K562 (cell line): ENCODE measurements around the gene CYP24A1. TPM values are rescaled to one million over a fixed set of nuclear protein-coding genes. Genes with fewer than 3 reads are reported as not detected.
A peak's percentile ranks its signal among the peaks of the same experiment; 100 is the strongest.

ENCODE experiments used
- ATAC-seq: fragments of 200-7000 bp; cut with Tn5 transposase; 3 replicates; pipeline ENCODE4 v1.9.1; 2020; ENCODE audit warnings: moderate library complexity
- BruUV-seq: library from RNA; stranded (reverse); fragments of 400-500 nt; replicated peaks from 2 replicates; lab custom pipeline; 2021; lab: Mats Ljungman, UMichigan
- CTCF ChIA-PET: fragments of 300-600 bp; formaldehyde crosslinking; extraction: SDS; loops from one replicate; lab custom pipeline; 2021; ENCODE audit warnings: low intra/inter-chr PET ratio; lab: Yijun Ruan, JAX
- POLR2A ChIA-PET: fragments of 300-600, 350-650 bp; sonication (Branson Sonifier 250); formaldehyde crosslinking; extraction: SDS; loops from one replicate; lab custom pipeline; 2021; ENCODE audit warnings: antibody characterized with exemption, inconsistent platforms; lab: Yijun Ruan, JAX
- DNase-seq, 4 experiments: peaks; one replicate each; pipeline versions ENCODE4 v3.0.0 to v3.0.0-alpha.2; 2011 to 2018; ENCODE audit warnings: low spot score in 3 of 4, mixed read lengths in 3 of 4; ENCODE audit errors: extremely low read depth in 1 of 4
- FAIRE-seq: peaks from 2 replicates; lab custom pipeline; 2011; peaks lifted over from hg19 to GRCh38; lab: Jason Lieb, UNC
- H2AFZ ChIP-seq: 2 replicates; pipeline ENCODE4 v1.6.0; 2011; ENCODE audit warnings: low read depth, low read length, control low read depth, inconsistent platforms
- H3K27ac ChIP-seq: fragments of 200-600 bp; 3 replicates; pipeline ENCODE4 v1.8.0; 2011; ENCODE audit warnings: low read depth, mild to moderate bottlenecking, control low read depth, inconsistent platforms, low read length, moderate library complexity, mixed read lengths; ENCODE audit errors: extremely low read depth
- H3K27me3 ChIP-seq, 2 experiments: fragments of 300-600 bp in 1 of 2; 2 replicates in 1 of 2; 3 replicates in 1 of 2; pipeline versions ENCODE4 v1.6.0 to v1.8.0; 2011; ENCODE audit warnings: inconsistent platforms in 2 of 2, low read length in 2 of 2, mild to moderate bottlenecking in 1 of 2, mixed read lengths in 1 of 2, moderate library complexity in 1 of 2; ENCODE audit not compliant: control insufficient read depth in 2 of 2, insufficient read depth in 2 of 2
- H3K36me3 ChIP-seq: fragments of 300-600 bp; 3 replicates; pipeline ENCODE4 v1.8.0; 2011; ENCODE audit warnings: mild to moderate bottlenecking, low read length, inconsistent platforms; ENCODE audit not compliant: control insufficient read depth, insufficient read depth
- H3K4me1 ChIP-seq, 2 experiments: fragments of 200-600 bp in 1 of 2; replicated peaks in 1 of 2; 2 replicates in 1 of 2; 3 replicates in 1 of 2; pipeline versions ENCODE4 v1.5.1 to v1.8.0; 2011; ENCODE audit warnings: inconsistent platforms in 2 of 2, low read length in 2 of 2, mild to moderate bottlenecking in 1 of 2, mixed read lengths in 1 of 2, moderate library complexity in 1 of 2; ENCODE audit not compliant: control insufficient read depth in 2 of 2, insufficient read depth in 2 of 2
- H3K4me2 ChIP-seq: 2 replicates; pipeline ENCODE4 v1.6.1; 2011; ENCODE audit warnings: low read length, control low read depth, inconsistent platforms, mixed read lengths; ENCODE audit not compliant: insufficient read depth
- H3K4me3 ChIP-seq: fragments of 200-600 bp; sonication (generic), shearing (Covaris generic); 2 replicates; pipeline ENCODE4 v1.5.1; 2016; ENCODE audit warnings: control low read depth, inconsistent platforms
- H3K79me2 ChIP-seq: fragments of 200-600 bp; 3 replicates; pipeline ENCODE4 v1.8.0; 2011; ENCODE audit warnings: low read length, inconsistent platforms; ENCODE audit not compliant: control insufficient read depth, insufficient read depth
- H3K9ac ChIP-seq, 2 experiments: 2 replicates each; pipeline versions ENCODE4 v1.6.0 to v1.6.1; 2011; ENCODE audit warnings: low read depth in 2 of 2, low read length in 2 of 2, control low read depth in 1 of 2, inconsistent platforms in 1 of 2, mild to moderate bottlenecking in 1 of 2, mixed read lengths in 1 of 2; ENCODE audit not compliant: insufficient read depth in 1 of 2
- H3K9me1 ChIP-seq: one replicate; pipeline ENCODE4 v1.6.0; 2011; ENCODE audit warnings: inconsistent platforms, mild to moderate bottlenecking, low read length, moderate library complexity; ENCODE audit not compliant: control insufficient read depth, insufficient read depth
- H3K9me3 ChIP-seq: replicated peaks from 2 replicates; pipeline ENCODE4 v1.5.1; 2011; ENCODE audit warnings: low read depth, low read length, inconsistent platforms; ENCODE audit not compliant: control insufficient read depth, insufficient read depth
- H4K20me1 ChIP-seq: replicated peaks from 2 replicates; pipeline ENCODE4 v1.6.1; 2011; ENCODE audit warnings: low read length, inconsistent platforms, mixed read lengths; ENCODE audit not compliant: control insufficient read depth, insufficient read depth
- CBX1 ChIP-seq: sonication (generic); IDR thresholded peaks from 2 replicates; pipeline ENCODE4 v1.6.1; 2016; ENCODE audit warnings: antibody characterized with exemption, low read depth, mild to moderate bottlenecking
- MEIS2 ChIP-seq: fragments of 450-650 bp; IDR thresholded peaks from 2 replicates; pipeline ENCODE4 v1.6.1; 2014; ENCODE audit warnings: mild to moderate bottlenecking; ENCODE audit not compliant: partially characterized antibody
- NFIC ChIP-seq: fragments of 450-650 bp; IDR thresholded peaks from 2 replicates; pipeline ENCODE4 v1.6.1; 2017; ENCODE audit warnings: mild to moderate bottlenecking, inconsistent platforms
- ZNF184 ChIP-seq: sonication (generic); formaldehyde crosslinking; IDR thresholded peaks from 2 replicates; pipeline ENCODE4 v1.5.0; 2020; ENCODE audit warnings: missing genetic modification reagents
- WGBS: fragments of 100-300 bp; shearing (Covaris generic); methylation state at CpG from one replicate; pipeline ENCODE4 v1.1.6; 2016; ENCODE audit warnings: low coverage, mixed read lengths; ENCODE audit not compliant: insufficient coverage; ENCODE audit errors: missing lambda C conversion rate; 5-methylcytosine and 5-hydroxymethylcytosine counted together
- in situ Hi-C: fragments of 300-500 bp; cut with MboI; formaldehyde crosslinking; loops from 4 replicates; pipeline ENCODE4 v1.15.0; 2018; ENCODE audit warnings: inconsistent platforms, mixed read lengths
- intact Hi-C: fragments of 100-400 bp; cut with micrococcal nuclease; formaldehyde crosslinking; loops from 2 replicates; pipeline ENCODE4 v1.14.2; 2022
- polyA plus RNA-seq, 8 experiments: library from polyadenylated mRNA; depleted of rRNA in 4 of 8; stranded (reverse) in 5 of 8; unstranded in 3 of 8; fragments of >200 nt; fragmentation: Nextera tagmentation in 2 of 8; fragmentation: Illumina TruSeq in 1 of 8; extraction: Ambion mirVana in 2 of 8; extraction: Trizol in 1 of 8; gene quantifications; 2 replicates each; pipeline versions ENCODE4 v1.2.1 to v1.2.3, GENCODE V29; 2011 to 2014; ENCODE audit warnings: inconsistent platforms in 1 of 8, missing spikeins in 1 of 8
- total RNA-seq, 7 experiments: library from RNA; depleted of rRNA in 6 of 7; stranded (reverse); fragments of >200 nt in 6 of 7; fragmentation: Illumina TruSeq in 2 of 7; extraction: Trizol in 2 of 7; gene quantifications; 2 replicates each; pipeline versions ENCODE4 v1.2.1 to v1.2.3, GENCODE V29; 2011 to 2021; ENCODE audit warnings: low replicate concordance in 1 of 7
- TF ChIP-seq, protein P1 (sequence below), 2 experiments: fragments of 450-650 bp in 1 of 2; sonication (generic) in 1 of 2; formaldehyde crosslinking in 1 of 2; IDR thresholded peaks; 2 replicates each; pipeline versions ENCODE4 v1.7.1 to v1.9.0; 2016 to 2022; ENCODE audit warnings: inconsistent platforms in 1 of 2, mild to moderate bottlenecking in 1 of 2, missing genetic modification reagents in 1 of 2
- TF ChIP-seq, protein P2 (sequence below), 2 experiments: IDR thresholded peaks in 1 of 2; conservative IDR thresholded peaks in 1 of 2; 2 replicates each; pipeline ENCODE4 v1.6.1; 2016; ENCODE audit warnings: low read depth in 2 of 2, mild to moderate bottlenecking in 1 of 2, missing compliant biosample characterization in 1 of 2, missing genetic modification characterization in 1 of 2, moderate library complexity in 1 of 2

Gene CYP24A1
- total and polyA plus RNA-seq, 9 of the 15 experiments (the other 6 are each of a cell fraction or from before 2014, with no cell fraction given) = 0.04 TPM; not detected in 8

DNA sequence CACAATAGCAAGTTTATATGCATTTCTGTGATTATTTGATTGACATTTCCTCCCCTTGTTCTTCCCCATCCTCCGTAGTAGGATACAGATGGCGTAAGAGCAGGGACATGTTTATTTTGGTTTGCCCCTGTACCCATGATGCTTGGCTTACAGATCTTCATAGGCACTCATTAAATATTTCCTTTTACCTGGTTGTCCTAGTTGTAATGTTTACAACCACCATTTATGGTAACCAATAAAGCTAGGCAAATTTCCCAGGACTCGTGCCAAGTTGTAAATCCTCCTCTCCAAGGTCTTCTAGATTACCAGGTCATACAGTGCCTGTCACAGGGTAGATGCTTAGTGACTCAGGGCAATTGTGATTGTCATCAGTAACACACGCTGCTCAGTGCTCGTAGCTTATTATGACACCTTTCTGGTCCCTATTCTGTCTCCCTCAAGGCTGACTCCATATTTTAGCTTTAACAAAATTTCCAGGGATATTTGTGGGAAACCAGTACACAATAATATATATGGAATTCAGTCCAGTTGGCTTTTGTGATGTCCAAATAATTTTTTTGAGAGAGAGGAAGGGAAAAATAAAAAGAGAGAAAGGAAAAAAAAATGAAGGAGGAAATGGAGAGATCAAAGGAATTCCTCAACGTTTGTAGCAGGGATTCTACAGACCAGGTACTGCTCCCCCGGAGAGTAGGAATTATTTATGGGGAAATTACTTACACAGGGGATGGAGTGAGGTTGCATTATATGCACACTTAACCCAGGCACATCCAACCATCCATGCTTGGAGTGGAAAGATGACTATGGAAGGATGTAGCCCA lies 24.6 kb downstream of the CYP24A1 start:
- H3K4me3 ChIP-seq = no peak overlapping the region
- no peak overlapping the region for H3K9ac ChIP-seq
- H3K9me1 ChIP-seq = no peaks in the 10 kb centered on the region
- no peaks in the 10 kb centered on the region for H3K79me2 ChIP-seq
- H3K27me3 ChIP-seq = peaks cover 6 to 13% of the 10 kb centered on the region in 2 experiments; a peak in 4 of 5 replicates
- ATAC-seq = no peak
- no TSS peak for BruUV-seq
- no peak overlapping the region for H2AFZ ChIP-seq
- WGBS = 2% methylated on average over 7 of the region's 7 CpGs
- CTCF ChIA-PET = no interaction called here
- no peak for FAIRE-seq
- no peaks in the 10 kb centered on the region for H3K36me3 ChIP-seq
- intact Hi-C loops = no loop called here
- H3K4me1 ChIP-seq = no peaks in the 10 kb centered on the region
- POLR2A ChIA-PET = interaction anchor here (1.7 kb wide), 1 partner anchor 10 kb away, joined by 3 read pairs; no protein-coding TSS in a partner anchor
- no peaks in the 10 kb centered on the region for H3K9me3 ChIP-seq
- H3K27ac ChIP-seq = no peak overlapping the region
- DNase-seq = no peak
- in situ Hi-C loops = no loop called here
- H3K4me2 ChIP-seq = no peak overlapping the region
- no peaks in the 10 kb centered on the region for H4K20me1 ChIP-seq
- TF ChIP-seq, protein P1, sequence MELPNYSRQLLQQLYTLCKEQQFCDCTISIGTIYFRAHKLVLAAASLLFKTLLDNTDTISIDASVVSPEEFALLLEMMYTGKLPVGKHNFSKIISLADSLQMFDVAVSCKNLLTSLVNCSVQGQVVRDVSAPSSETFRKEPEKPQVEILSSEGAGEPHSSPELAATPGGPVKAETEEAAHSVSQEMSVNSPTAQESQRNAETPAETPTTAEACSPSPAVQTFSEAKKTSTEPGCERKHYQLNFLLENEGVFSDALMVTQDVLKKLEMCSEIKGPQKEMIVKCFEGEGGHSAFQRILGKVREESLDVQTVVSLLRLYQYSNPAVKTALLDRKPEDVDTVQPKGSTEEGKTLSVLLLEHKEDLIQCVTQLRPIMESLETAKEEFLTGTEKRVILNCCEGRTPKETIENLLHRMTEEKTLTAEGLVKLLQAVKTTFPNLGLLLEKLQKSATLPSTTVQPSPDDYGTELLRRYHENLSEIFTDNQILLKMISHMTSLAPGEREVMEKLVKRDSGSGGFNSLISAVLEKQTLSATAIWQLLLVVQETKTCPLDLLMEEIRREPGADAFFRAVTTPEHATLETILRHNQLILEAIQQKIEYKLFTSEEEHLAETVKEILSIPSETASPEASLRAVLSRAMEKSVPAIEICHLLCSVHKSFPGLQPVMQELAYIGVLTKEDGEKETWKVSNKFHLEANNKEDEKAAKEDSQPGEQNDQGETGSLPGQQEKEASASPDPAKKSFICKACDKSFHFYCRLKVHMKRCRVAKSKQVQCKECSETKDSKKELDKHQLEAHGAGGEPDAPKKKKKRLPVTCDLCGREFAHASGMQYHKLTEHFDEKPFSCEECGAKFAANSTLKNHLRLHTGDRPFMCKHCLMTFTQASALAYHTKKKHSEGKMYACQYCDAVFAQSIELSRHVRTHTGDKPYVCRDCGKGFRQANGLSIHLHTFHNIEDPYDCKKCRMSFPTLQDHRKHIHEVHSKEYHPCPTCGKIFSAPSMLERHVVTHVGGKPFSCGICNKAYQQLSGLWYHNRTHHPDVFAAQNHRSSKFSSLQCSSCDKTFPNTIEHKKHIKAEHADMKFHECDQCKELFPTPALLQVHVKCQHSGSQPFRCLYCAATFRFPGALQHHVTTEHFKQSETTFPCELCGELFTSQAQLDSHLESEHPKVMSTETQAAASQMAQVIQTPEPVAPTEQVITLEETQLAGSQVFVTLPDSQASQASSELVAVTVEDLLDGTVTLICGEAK (IDR thresholded peaks at IDR 0.05) = peak; percentile 78
- TF ChIP-seq, protein P1 (CRISPR knock-in tag; IDR thresholded peaks at IDR 0.05) = no peak
- TF ChIP-seq NFIC (peak; percentile 49), MEIS2 (peak; percentile 12), CBX1 (no peak), ZNF184 (CRISPR knock-in tag) (no peak)
- TF ChIP-seq, protein P2, sequence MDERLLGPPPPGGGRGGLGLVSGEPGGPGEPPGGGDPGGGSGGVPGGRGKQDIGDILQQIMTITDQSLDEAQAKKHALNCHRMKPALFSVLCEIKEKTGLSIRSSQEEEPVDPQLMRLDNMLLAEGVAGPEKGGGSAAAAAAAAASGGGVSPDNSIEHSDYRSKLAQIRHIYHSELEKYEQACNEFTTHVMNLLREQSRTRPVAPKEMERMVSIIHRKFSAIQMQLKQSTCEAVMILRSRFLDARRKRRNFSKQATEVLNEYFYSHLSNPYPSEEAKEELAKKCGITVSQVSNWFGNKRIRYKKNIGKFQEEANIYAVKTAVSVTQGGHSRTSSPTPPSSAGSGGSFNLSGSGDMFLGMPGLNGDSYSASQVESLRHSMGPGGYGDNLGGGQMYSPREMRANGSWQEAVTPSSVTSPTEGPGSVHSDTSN (CRISPR knock-in tag; IDR thresholded peaks at IDR 0.05; ENCODE audit: low read depth) = no peak
- TF ChIP-seq, protein P2 (tag; conservative IDR thresholded peaks at IDR 0.05; ENCODE audit: low read depth) = peak; percentile 52
